Bone marrow (tissue), 2 donors: ENCODE measurements around the gene ATP2A3.

Experiments
- DNase-seq, 2 donors: peaks; one replicate each; lab custom pipeline; 2025; lab: John Stamatoyannopoulos, UW

Gene ATP2A3

GRCh38 chr17:3964203-3965117 lies at the start of gene ATP2A3:
Gene ATP2A3 (minus strand): TSS chr17:3964437. CDS start chr17:3964291, 146 bp downstream.
- peak in 1 of 2 donors; percentile 36 for DNase-seq

DNA sequence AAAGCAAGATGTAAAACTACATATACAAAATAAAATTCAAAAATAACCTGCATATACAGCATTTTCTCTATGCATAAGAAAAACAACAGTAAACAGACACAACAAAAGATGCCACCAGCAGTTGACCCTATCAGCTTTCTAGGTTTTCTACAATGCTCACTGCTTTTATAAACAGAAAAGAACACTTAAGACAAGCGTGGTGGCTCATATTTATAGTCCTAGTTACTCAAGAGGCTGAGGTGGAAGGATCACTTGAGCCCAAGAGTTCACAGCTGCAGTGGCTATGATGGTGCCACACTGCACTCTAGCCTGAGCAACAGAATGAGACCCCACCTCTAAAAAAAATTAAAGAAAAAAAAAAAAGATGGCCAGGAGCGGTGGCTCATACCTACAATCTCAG lies 46.5 kb upstream of the ATP2A3 start:
- no peak for DNase-seq

- no peak for DNase-seq
Measured at GRCh38 chr17:4009186-4009785, 45.0 kb upstream of the ATP2A3 start.

DNA sequence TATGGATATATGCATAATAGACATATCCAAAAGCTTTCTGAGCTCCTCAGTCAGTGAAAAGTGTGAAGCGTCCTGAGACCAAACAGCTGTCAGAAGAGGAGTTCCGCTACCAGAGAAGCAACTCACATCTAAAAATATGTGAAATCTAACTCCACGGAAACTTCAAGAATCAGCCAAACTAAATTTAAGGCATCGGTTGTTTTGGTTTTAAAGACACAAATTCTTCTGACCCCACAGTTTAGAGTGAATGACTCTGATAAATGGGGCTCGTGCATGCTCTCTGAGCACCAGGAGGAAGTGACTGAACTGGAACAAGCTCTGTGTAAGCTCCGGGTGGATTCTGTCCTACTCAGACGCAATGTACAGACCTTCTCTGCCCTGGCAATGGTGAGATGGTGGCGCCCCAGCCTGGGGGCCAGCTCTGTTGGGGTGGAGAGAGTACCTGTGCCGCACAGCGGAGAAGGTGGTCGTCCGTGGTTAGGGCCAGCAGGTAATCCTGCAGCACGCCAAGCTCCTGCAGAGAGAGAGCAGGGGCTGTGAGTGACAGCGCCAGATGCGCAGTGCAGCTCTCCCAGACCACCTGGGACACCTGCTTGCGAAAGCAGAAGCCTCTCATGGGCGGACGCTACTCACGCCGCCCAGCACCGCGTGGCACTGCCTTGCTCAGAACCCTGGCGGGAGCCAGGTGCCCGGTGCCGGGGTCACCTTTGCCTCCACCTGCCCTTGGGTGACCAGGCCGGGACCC lies 44.4 kb upstream of the ATP2A3 start:
- no peak for DNase-seq

DNA sequence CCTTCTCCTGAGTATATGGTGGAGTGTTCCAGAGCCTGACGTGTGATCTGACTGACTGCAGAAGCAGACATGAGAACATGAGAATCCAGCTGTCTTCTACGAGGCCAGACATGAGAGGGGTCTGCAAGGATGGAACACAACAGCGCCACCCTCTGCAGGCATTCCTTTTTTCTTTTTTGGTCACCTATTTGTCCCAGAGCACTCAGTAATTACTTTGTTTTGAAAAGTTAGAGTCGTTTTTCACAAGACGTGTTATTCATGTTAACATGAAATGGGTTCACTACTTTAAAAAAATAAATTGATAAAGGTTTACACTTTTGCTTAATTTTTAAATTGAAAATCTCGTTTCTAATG lies 43.8 kb upstream of the ATP2A3 start:
- DNase-seq: no peak

DNA sequence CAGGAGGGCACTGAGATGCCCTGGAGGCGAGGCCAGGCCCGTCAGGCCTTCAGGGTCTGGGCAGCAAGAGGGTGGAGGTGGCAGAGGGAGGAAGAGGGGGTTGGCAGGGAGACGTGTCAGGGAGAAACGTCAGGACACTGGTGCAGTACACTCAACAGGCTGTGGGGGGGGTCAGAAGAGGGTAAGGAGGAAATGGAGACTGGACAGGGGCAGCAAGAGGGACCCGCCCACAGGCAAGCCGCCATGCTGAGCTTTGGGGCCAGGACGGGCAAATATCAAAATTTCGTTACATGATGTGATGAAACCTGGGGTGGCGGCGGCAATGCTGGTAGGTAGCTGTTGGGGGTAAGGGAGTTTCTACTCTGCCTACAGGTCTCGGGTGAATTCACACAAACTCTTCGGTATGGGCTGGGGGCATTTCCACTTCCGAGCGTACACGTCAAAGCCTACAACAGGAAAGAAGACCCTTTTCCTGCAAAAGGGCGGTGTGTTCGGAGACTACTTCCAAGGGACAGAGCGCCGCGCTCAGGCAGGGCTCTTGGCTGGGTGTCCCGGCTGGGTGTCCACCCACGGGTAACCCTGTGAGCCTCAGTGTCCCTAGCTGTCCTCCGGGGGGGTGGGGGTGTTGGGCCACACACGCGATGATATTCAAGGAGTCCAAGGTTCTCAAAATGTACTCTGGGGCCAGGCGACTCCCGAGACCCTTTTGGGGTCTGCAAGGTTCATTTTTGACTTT lies 43.3 kb upstream of the ATP2A3 start:
- DNase-seq: no peak

GRCh38 chr17:4006745-4007211 lies 42.5 kb upstream of the ATP2A3 start:
- DNase-seq: no peak

DNA sequence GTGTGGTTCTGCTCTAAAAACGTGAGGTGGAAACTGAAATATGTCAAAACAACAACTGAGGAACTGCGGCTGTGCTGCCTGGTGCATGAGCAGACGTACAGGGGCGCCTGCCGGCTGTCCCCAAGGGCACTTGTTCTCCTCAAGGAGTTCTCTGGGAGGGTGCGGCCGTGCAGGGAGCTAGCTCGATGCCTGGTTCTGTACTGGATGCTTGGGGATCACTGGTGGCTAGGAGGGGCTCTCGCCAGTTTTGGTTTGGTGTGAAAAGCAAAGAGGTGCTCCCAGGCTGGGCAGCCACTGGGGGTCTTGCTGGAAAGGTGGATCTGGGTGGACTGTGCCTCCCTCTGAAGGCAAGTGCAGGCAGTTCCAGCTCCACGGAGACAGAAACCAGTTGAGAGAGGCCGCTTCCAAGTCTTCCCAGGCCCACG lies 41.9 kb upstream of the ATP2A3 start:
- DNase-seq: no peak

- no peak for DNase-seq
Measured at GRCh38 chr17:4005296-4006164, 41.3 kb upstream of the ATP2A3 start.

GRCh38 chr17:4004517-4005295 lies 40.5 kb upstream of the ATP2A3 start:
- peak in 1 of 2 donors; percentile 11 for DNase-seq

DNA sequence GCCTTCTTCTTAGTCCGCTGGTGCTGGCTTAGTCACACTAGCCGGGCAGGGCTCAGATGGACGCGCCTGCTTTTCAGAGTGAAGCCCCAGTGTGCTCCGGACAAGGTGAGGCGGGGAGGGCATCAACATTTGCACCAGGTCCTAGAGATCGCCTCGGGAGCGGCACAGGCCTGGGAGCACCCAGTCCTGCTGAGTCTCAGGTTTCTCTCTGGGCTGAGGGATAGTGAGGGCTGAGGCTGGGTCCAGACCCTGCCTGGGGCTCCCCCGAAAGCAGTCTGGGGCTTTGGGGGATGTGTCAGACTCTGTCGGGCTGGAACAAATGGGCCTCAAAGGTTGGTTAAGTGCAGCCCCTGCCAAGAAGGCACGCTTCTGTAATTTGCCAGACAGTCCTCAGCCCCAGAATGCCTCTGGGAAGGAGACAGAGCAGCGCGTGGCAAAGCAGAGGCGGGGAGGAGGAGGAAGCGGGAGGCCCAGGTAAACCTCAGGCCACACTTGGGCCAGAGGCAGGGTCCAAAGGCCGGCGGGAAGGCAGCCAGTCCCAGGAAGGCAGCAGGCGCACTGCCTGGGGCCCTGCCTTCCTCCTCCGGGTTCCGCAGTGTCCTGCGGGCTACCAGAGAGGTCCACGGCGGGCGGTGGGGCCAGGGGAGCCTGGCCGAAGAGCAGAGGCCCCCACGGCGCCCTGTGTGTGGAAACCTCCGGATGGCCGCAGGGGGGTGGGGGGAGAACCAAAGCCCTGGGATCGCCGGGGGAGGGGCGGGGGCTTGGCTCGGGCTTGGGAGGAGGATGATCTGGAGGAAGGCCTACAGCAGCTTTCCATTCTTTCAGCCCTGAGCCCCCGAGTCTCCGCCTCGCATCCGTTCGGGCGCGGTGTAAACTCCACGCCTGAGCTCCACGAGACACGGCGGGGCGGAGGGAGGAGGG lies 39.5 kb upstream of the ATP2A3 start:
- no peak for DNase-seq

DNA sequence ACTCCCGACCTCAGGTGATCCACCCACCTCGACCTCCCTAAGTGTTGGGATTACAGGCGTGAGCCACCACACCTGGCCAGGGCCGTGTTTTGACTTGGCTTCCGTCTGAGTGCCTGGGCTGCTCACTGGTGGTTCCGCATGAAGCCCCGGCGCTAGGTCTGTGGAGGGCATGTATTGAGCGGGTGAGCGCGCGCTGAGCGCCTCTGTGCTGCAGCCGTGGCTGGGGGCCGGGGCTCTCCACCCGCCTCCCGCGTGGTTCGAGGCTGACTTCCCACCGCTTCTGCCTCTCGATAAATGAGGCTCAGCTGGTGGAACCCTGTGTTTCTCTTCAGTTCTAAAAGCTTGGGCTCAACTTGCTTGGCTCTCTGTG lies 38.9 kb upstream of the ATP2A3 start:
- DNase-seq: no peak

GRCh38 chr17:4001048-4001590 lies 36.9 kb upstream of the ATP2A3 start:
- no peak for DNase-seq

DNA sequence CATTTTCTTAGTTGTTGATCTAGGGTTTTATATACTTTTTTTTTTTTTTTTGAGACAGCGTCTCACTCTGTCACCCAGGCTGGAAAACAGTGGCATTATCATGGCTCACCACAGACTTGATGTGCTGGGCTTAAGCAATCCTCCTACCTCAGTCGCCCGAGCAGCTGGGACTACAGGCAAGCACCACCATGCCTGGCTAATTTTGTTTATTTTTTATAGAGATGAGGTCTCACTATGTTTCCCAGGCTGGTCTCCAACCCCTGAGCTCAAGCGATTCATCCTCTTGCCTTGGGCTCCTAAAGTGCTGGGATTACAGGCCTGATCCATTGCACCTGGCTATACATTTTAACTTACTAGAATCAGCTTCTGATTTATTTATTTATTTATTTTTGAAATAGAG lies 34.2 kb upstream of the ATP2A3 start:
- no peak for DNase-seq

GRCh38 chr17:3995067-3995466 lies 30.8 kb upstream of the ATP2A3 start:
- no peak for DNase-seq

DNA sequence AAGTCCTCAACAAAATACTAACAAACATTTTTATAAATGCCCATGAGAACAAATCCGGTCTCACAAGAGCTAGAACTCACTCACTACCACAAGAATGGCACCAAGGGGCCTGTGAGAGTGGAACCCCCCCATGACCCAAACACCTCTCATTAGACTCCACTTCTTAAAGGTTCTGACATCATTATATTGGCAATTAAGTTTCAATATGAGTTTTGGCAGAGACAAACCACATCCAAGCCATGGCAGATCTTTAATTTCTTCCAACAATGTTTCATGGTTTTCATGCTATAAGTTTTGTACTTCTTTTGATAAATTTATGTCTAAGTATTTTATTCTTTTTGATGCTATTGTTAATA lies 30.0 kb upstream of the ATP2A3 start:
- DNase-seq: no peak

- DNase-seq: no peak
Measured at GRCh38 chr17:3993493-3994220, 29.4 kb upstream of the ATP2A3 start.

DNA sequence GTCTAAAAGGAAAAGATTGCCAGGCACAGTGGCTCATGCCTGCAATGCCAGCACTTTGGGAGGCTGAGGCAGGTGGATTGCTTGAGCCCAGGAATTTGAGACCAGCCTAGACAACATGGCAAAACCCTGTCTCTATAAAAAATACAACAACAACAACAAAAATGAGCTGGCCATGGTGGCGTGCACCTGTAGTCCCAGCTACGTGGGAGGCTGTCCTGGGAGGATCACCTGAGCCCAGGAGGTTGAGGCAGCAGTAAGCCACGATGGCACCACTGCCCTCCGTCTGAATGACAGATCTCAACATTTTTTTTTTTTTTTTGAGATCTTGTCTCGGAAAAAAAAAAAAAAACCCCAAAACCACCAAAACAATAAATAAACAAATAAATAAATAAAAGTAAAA lies 28.1 kb upstream of the ATP2A3 start:
- DNase-seq: no peak
